Gastroesophageal sphincter (tissue), 3 donors: ENCODE data around the gene RAMP2.

Experiments
- POLR2A ChIP-seq, 2 donors: fragments of 450-650 bp; IDR thresholded peaks; one replicate each; pipeline ENCODE4 v1.6.1; 2017; ENCODE audit warnings: antibody characterized with exemption in 2 of 2, mild to moderate bottlenecking in 2 of 2, moderate library complexity in 1 of 2
- POLR2AphosphoS5 ChIP-seq: sonication (generic); formaldehyde crosslinking; IDR thresholded peaks from one replicate; pipeline ENCODE4 v1.6.1; 2017; ENCODE audit warnings: antibody characterized with exemption
- TF ChIP-seq, protein P1 (sequence below), 4 experiments: fragments of 200-600 bp in 2 of 4; fragments of 450-650 bp in 2 of 4; sonication (generic) in 1 of 4; IDR thresholded peaks; one replicate each; pipeline ENCODE4 v1.5.1; 2017 to 2019; ENCODE audit warnings: antibody characterized with exemption in 4 of 4, mild to moderate bottlenecking in 2 of 4, moderate library complexity in 2 of 4

DNA sequence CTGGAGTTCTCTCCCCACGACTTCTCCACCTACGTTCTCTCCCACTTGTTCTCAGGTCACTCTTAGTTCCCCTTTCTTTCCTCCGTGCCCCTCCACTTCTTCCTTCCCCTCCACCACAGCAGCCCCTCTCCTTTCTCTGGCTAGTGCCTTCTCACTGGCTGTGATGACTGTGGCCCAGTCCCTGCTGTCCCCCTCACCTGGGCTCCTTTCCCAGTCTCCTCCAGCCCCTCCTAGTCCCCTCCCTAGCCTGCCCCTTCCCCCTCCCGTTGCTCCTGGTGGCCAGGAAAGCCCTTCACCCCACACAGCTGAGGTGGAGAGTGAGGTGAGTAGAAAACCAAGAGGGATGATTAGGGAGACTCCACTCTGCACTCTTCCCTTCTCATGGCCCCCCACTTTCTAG, 34.0 kb downstream of the RAMP2 start:
- TF ChIP-seq POLR2AphosphoS5 (no peak), POLR2A (IDR thresholded peaks at IDR 0.05) (no peak)
- TF ChIP-seq, protein P1, sequence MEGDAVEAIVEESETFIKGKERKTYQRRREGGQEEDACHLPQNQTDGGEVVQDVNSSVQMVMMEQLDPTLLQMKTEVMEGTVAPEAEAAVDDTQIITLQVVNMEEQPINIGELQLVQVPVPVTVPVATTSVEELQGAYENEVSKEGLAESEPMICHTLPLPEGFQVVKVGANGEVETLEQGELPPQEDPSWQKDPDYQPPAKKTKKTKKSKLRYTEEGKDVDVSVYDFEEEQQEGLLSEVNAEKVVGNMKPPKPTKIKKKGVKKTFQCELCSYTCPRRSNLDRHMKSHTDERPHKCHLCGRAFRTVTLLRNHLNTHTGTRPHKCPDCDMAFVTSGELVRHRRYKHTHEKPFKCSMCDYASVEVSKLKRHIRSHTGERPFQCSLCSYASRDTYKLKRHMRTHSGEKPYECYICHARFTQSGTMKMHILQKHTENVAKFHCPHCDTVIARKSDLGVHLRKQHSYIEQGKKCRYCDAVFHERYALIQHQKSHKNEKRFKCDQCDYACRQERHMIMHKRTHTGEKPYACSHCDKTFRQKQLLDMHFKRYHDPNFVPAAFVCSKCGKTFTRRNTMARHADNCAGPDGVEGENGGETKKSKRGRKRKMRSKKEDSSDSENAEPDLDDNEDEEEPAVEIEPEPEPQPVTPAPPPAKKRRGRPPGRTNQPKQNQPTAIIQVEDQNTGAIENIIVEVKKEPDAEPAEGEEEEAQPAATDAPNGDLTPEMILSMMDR (IDR thresholded peaks at IDR 0.05) = no peak
